HL-60 (cell line): Measurements from ENCODE around the gene FUNDC2.

Experiments
- DNase-seq, 2 experiments: peaks; one replicate each; pipeline ENCODE4 v3.0.0-alpha.2; 2010 to 2020; ENCODE audit warnings: low read depth in 1 of 2, low spot score in 1 of 2
- H3K27ac ChIP-seq: fragments of 250-450 bp; sonication (Bioruptor Pico); replicated peaks from 2 replicates; pipeline ENCODE4 v1.5.1; 2020; ENCODE audit warnings: mild to moderate bottlenecking, moderate library complexity
- H3K27me3 ChIP-seq: fragments of 250-450 bp; sonication (Bioruptor Pico); 2 replicates; pipeline ENCODE4 v1.5.1; 2021; ENCODE audit warnings: mild to moderate bottlenecking, moderate library complexity; ENCODE audit not compliant: insufficient read depth, poor library complexity, severe bottlenecking
- H3K4me3 ChIP-seq: replicated peaks from 2 replicates; pipeline ENCODE4 v1.5.1; 2011; ENCODE audit warnings: mild to moderate bottlenecking, control low read depth, low read length; ENCODE audit not compliant: insufficient read depth
- CTCF ChIP-seq: IDR thresholded peaks from one replicate; pipeline ENCODE4 v1.5.1; 2011; ENCODE audit warnings: low read length, control low read depth, inconsistent platforms; ENCODE audit not compliant: insufficient read depth
- GABPA ChIP-seq: IDR thresholded peaks from 2 replicates; pipeline ENCODE4 v1.6.1; 2012; ENCODE audit warnings: low read depth
- POLR2AphosphoS5 ChIP-seq: IDR thresholded peaks from 2 replicates; pipeline ENCODE4 v1.6.1; 2012; ENCODE audit warnings: low read depth
- REST ChIP-seq: IDR thresholded peaks from 2 replicates; pipeline ENCODE4 v1.6.1; 2012; ENCODE audit warnings: low read depth; ENCODE audit not compliant: insufficient replicate concordance
- SPI1 ChIP-seq: IDR thresholded peaks from 2 replicates; pipeline ENCODE4 v1.6.1; 2012; ENCODE audit warnings: low read depth, mild to moderate bottlenecking, borderline replicate concordance

The FUNDC2 gene

GRCh38 chrX:154986826-154987575 is 39.6 kb upstream of the FUNDC2 start:
- no peaks in the 10 kb centered on the region for H3K27me3 ChIP-seq

GRCh38 chrX:154987940-154988339 is 38.7 kb upstream of the FUNDC2 start:
- no peak overlapping the region for H3K27ac ChIP-seq

More at GRCh38 chrX:154986826-154987575, 39.6 kb upstream of the FUNDC2 start:
- no peak overlapping the region for H3K27ac ChIP-seq
- no peak for TF ChIP-seq POLR2AphosphoS5
- TF ChIP-seq SPI1, result no peak
- no peak for TF ChIP-seq REST
- no peak for TF ChIP-seq GABPA
- TF ChIP-seq CTCF, result no peak
- H3K4me3 ChIP-seq, result no peak overlapping the region
- no peak for DNase-seq

GRCh38 chrX:154988719-154989118 is 37.9 kb upstream of the FUNDC2 start:
- H3K4me3 ChIP-seq, result no peak overlapping the region
- no peak overlapping the region for H3K27ac ChIP-seq
- TF ChIP-seq GABPA, result no peak
- no peak for TF ChIP-seq SPI1
- no peak for TF ChIP-seq CTCF
- no peak for TF ChIP-seq REST
- no peak for TF ChIP-seq POLR2AphosphoS5
- DNase-seq, result no peak
- no peaks in the 10 kb centered on the region for H3K27me3 ChIP-seq

More at GRCh38 chrX:154987940-154988339, 38.7 kb upstream of the FUNDC2 start:
- DNase-seq, result no peak
- Histone ChIP-seq H3K4me3 (no peak overlapping the region), H3K27me3 (no peaks in the 10 kb centered on the region)
- TF ChIP-seq GABPA, result no peak

- no peak overlapping the region for H3K4me3 ChIP-seq
- TF ChIP-seq GABPA (no peak), CTCF (no peak), SPI1 (no peak), POLR2AphosphoS5 (no peak), REST (no peak)
- no peaks in the 10 kb centered on the region for H3K27me3 ChIP-seq
- H3K27ac ChIP-seq, result no peak overlapping the region
- DNase-seq, result no peak
Measured at GRCh38 chrX:154990496-154990895, 36.1 kb upstream of the FUNDC2 start.
